Fibroblast of peridontal ligament (primary cell): ENCODE data around the gene SIKE1.
"Not testable (repeated sequence)": the region's sequence is repeated elsewhere in the genome, so short reads cannot be mapped to it uniquely, and the experiment has no call there.

Experiments used
- DNase-seq: peaks from one replicate; pipeline ENCODE4 v3.0.0-alpha.2; 2010; ENCODE audit errors: extremely low read depth

SIKE1 gene

DNA sequence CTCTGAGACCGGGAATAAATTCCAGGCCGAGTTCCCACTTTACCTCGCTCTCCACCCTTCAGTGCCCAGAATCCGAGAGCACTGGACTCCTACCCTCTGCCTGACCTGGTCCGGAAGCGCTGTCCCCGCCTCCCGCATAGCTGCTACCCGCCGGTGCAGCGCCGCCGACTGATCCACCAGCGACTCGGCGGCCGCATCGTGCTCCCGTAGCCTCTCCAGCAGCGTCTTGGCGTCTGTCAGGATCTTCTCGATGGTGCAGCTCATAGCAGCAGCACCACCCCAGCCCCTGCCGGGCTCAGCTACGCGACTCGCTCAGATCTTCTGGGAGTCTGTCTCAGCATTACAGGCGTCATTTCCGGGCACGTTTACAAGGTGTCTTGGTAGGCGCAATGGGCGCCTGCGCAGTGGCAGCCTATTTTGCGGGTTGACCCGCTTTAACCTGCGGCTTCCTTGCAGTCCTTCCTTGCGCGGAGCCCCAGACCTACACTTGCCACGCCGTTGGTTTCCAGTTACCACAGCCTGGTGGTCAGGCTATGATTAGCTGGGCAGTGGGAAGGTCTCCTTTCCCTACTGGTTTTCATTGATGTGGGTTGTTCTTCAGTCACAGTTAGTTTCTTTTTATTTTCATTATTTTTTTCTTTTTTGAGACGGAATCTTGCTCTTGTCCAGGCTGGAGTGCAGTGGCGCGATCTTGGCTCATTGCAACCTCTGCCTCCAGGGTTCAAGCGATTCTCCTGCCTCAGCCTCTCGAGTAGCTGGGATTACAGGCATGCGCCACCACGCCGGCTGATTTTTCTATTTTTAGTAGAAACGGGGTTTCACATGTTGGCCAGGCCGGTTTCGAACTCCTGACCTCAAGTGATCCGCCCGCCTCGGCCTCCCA, at the start of gene SIKE1:
Gene SIKE1, minus strand, starts transcription at position 342 of the 883 bp plus-strand sequence. Its CDS starts 78 bp downstream, at position 264.
- peak; percentile 91 for DNase-seq

DNA sequence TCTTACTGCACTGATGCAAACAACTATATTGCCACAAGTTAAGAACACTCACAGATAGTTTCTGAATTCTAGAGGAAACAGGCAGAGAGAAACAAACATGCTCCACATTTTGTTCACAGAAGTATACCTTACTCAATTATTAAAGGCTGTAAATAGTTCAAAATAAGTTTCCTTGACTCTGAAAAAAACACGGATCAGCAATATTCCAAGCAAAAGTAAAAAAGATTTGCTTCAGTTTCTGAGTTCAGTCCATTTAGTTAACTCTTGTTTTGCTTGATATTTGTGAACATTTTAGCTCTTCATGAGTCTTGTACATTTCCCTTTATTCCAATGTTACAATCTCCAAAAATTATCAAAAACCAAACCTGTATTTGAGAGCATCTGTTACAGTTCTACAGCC, 49.6 kb upstream of the SIKE1 start:
- DNase-seq, result not testable (repeated sequence)

DNA sequence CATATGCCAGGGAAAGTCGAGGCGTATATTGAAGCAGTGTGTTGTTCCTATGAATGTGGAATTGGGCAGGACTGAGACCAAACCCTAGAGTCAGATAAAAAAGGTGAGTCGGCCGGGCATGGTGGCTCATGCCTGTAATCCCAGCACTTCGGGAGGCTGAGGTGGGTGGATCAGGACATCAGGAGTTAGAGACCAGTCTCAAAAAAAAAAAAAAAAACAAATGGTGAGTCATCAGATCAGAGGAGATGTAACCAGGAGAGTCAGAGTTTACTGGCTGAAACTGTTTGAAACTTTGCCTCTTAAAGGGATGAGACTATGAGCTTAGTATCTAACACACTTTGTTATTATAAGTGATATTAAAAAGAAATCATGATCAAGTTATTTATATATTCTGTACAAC, 47.8 kb upstream of the SIKE1 start:
- DNase-seq, result peak; percentile 8

DNA sequence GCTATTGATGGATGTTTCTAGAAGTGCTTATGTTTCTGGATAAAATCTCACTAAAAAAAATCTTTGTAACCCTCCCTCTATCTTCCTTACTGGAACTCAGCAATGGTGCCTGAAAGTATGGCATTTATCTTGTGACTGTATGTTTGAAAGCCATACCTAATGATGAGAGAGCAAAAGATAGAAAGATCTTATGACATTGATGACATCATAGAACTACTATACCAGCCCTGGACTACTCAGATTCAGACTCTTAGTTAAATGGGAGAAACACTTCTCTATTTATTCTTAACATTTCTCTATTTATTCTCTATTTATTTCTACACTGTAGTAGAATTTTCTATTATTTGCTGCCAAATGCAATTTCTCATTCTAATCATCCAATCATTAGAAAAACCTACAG, 41.5 kb upstream of the SIKE1 start:
- DNase-seq, result no peak

GRCh38 chr1:114820392-114820791, 39.9 kb upstream of the SIKE1 start:
- no peak for DNase-seq

DNA sequence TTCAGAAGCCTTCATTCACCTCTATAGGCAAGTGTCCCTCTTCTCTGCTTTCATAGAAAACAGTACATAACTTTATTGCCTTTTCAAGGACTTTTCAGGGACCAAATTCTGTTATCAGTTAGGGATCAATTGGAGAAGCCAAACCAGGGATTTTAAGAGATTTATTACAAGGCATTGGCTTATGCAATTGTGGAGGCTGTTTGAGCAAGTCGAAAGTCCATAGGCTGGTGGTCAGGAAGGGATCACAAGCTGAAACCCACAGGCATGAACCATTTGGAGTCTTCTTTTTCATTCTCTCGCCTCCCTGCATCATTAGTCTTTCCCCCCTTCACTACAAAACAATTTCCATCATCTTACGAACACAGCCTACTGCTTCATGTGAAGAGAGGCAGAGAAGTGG, 39.4 kb upstream of the SIKE1 start:
- DNase-seq, result no peak

DNA sequence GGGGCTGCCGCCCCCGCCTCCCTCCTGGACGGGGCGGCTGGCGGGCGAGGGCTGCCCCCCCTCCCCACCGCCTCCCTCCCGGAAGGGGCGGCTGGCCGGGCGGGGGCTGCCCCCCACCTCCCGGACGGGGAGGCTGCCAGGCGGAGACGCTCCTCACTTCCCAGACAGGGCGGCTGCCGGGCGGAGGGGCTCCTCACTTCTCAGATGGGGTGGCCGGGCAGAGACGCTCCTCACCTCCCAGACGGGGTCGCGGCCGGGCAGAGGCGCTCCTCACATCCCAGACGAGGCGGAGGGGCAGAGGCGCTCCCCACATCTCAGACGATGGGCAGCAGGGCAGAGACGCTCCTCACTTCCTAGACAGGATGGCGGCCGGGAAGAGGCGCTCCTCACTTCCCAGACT, 24.0 kb upstream of the SIKE1 start:
- DNase-seq, result not testable (repeated sequence)

GRCh38 chr1:114803001-114803400, 22.5 kb upstream of the SIKE1 start:
- no peak for DNase-seq

DNA sequence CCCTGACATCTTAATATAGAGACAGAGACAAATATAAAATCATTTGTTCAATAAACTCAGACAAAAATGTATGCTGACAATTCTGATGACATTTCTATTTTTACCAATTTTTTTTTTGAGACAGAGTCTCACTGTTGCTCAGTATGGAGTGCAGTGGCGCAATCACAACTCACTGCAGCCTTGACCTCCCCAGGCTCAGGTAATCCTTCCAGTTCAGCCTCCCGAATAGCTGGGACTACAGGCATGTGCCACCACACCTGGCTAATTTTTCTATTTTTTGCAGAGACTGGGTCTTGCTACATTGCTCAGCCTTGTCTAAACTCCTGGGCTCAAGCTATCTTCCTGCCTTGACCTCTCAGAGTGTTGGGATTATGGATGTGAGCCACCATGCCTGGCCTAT, 13.6 kb upstream of the SIKE1 start:
- no peak for DNase-seq

DNA sequence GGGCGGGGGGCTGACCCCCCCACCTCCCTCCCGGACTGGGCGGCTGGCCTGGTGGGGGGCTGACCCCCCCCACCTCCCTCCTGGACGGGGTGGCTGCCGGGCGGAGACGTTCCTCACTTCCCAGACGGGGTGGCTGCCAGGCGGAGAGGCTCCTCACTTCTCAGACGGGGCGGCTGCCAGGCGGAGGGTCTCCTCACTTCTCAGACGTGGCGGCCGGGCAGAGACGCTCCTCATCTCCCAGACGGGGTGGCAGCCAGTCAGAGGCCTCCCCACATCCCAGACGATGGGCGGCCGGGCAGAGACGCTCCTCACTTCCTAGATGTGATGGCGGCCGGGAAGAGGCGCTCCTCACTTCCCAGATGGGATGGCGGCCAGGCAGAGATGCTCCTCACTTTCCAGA, 10.1 kb upstream of the SIKE1 start:
- not testable (repeated sequence) for DNase-seq

DNA sequence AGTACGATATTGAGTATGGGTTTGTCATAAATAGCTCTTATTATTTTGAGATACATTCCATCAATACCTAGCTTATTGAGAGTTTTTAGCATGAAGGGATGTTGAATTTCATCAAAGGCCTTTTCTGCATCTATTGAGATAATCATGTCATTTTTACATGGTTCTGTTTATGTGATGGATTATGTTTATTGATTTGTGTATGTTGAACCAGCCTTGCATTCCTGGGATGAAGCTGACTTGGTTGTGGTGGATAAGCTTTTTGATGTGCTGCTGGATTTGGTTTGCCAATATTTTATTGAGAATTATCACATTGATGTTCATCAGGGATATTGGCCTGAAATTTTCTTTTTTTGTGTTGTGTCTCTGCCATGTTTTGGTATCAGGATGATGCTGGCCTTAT, 6.0 kb upstream of the SIKE1 start:
- DNase-seq, result not testable (repeated sequence)

- no peak for DNase-seq
Measured at GRCh38 chr1:114782476-114782875, 2.0 kb upstream of the SIKE1 start.

- no peak for DNase-seq
Measured at GRCh38 chr1:114779722-114780121, 763 bp downstream of the SIKE1 start.

- not testable (repeated sequence) for DNase-seq
Measured at GRCh38 chr1:114776726-114777125, 3.8 kb downstream of the SIKE1 start.

DNA sequence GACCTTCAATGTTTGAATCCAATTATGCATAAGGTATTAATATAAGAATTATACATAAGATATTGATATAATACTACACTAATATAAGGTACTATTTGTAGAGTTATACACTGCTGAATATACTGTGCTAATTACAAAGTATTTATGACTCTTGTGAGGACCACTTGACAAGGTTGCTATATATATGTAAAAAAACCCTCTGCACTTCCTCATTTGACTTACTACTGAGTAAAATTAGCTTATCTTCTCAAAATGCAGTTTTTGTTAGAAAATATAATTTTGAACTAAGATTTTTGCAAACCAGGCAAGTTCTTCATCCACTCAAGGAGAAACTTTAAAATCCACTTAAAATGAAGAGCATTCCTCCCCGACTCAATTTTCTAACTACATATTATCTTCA, 8.5 kb downstream of the SIKE1 start:
- no peak for DNase-seq

DNA sequence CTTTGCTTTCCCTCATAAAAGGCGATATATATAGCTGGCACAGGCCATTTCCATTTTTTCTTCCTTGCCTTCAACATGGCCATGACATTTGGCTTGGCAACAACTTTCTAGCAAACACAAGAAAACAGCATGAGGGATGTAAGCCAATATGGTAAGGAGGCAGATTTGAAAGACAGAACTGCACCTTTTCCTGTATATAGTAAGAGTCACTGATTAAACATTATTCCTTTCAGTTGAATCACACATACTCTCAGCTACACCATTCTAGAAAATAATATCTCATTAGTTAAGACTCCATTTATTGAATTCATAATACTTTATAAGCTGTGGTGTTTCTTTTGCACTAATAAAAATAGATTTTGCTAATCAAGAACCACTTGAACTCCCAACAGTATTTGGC, 9.5 kb downstream of the SIKE1 start:
- DNase-seq, result no peak

DNA sequence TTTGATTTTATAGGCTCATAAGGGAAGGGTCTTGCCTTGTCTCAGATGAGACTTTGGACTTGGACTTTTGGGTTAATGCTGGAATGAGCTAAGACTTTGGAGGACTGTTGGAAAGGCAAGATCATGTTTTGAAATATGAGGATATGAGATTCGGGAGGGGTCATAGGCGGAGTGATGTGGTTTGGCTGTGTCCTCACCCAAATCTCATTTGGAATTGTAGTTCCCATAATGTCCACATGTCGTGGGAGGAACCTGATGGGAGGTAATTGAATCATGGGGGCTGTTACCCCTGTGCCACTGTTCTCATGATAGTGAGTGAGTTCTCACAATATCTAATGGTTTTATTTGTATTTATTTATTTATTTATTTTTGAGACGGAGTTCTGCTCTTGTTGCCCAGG, 15.8 kb downstream of the SIKE1 start:
- no peak for DNase-seq

GRCh38 chr1:114758256-114758832, 22.1 kb downstream of the SIKE1 start:
- DNase-seq, result no peak

- DNase-seq, result peak; percentile 99
Measured at GRCh38 chr1:114757455-114758255, 22.8 kb downstream of the SIKE1 start, which contains the start of gene CSDE1. TSS of gene CSDE1 (minus strand) at chr1:114757984. CDS start at chr1:114739890, 18,094 bp downstream.

DNA sequence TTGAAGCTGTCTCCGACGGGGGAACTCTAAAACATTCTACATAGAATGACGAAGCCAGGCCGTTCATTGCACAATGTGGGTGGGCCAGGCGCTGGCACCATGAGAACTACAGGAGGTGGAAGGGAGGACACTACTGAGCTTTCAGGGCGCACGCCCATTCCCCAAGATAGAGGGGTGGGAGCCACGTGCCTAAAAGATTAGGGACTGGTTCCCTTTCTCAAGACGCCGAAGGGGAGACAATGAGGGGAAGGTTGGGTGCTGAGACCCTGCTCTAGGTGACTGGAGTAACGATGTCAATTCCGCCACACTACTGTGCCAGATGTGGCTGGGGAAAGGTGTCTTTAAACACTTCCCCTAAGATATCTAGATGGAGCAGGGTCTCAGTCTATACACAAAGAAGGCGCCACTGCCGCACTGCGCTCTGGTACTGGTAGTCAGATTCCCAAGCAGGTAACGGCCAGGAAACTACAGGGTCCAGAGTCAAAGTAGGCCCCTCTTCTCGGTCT, 23.5 kb downstream of the SIKE1 start:
- DNase-seq, result peak; percentile 54

DNA sequence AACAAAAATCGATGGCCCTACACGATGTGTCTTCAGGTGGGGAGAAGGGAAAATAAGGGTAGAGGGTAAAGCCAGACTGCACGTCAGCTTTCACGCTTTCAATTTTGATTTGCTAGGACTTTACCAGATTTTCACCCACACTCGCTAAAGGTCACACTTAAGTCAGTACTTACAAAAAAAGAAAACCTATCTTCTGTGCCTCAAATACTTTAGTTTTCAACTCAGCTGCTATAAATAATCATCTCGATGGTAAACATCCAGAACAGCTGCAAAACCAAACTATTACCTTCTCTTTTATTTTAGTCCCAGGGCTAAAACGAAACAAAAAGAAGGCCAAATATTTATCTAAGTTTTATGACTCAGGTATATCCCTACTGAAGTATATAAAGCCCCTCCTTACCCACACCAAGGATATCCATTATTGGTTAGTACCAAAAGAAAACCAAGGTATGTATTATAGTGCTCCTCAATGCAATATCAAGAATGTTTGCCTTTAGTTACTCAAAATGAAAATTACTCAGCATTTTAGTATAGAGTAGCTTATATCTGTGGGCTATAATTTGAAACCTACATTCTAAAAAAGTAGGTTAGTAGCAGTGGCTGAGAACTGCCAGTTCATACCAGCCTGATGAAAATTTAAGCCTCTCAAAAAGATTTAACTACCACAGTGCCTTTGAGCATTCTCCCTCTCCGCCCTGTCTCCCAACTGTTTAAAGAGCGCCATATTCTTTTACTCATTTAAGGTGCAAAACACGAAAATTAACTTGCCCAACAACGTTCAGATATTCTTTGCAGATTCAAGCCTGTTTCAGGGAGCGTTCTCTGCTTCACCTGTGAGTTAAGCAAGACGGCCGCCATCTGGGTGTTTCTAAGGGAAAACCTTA, 24.2 kb downstream of the SIKE1 start:
- peak; percentile 27 for DNase-seq
